ENCODE data around the gene TCF7.

DNA sequence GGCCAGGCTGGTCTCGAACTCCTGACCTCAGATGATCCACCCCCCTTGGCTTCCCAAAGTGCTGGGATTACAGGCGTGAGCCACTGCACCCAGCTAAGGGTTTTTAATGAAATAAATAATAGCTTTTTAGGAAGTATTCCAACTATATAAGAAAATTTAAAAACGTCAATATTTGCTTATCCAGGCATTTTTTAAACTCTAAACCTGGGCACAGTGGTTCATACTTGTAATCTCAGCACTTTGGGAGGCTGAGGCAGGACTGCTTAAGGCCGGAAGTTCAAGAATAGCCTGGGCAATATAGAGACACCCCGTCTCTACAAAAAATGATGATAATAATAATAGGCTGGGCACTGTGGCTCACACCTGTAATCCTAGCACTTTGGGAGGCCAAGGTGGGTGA lies 48.1 kb downstream of the TCF7 start:
- TF ChIP-seq, protein P1, sequence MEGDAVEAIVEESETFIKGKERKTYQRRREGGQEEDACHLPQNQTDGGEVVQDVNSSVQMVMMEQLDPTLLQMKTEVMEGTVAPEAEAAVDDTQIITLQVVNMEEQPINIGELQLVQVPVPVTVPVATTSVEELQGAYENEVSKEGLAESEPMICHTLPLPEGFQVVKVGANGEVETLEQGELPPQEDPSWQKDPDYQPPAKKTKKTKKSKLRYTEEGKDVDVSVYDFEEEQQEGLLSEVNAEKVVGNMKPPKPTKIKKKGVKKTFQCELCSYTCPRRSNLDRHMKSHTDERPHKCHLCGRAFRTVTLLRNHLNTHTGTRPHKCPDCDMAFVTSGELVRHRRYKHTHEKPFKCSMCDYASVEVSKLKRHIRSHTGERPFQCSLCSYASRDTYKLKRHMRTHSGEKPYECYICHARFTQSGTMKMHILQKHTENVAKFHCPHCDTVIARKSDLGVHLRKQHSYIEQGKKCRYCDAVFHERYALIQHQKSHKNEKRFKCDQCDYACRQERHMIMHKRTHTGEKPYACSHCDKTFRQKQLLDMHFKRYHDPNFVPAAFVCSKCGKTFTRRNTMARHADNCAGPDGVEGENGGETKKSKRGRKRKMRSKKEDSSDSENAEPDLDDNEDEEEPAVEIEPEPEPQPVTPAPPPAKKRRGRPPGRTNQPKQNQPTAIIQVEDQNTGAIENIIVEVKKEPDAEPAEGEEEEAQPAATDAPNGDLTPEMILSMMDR (conservative IDR thresholded peaks at IDR 0.05; ENCODE audit: low read length) = no peak
- TF ChIP-seq EZH2phosphoT487 (IDR thresholded peaks at IDR 0.05; ENCODE audit: borderline replicate concordance, low read depth, low read length) = no peak

All from OCI-LY7 (cell line).